Stomach (tissue), 9 donors: Measurements from ENCODE around the gene PLXND1. TPM values are rescaled to one million over a fixed set of nuclear protein-coding genes. Genes with fewer than 3 reads are reported as not detected.

ENCODE experiments used
- DNase-seq, 2 donors: peaks; one replicate each; pipeline versions ENCODE4 v3.0.0 to v3.0.0-alpha.2; 2013 to 2019
- H3K27ac ChIP-seq, 5 donors: fragments of 200-600 bp in 4 of 5; sonication (generic) in 4 of 5; one replicate each; pipeline ENCODE4 v1.5.1; 2013 to 2019; ENCODE audit warnings: mild to moderate bottlenecking in 1 of 5, moderate library complexity in 1 of 5
- H3K27me3 ChIP-seq, 3 donors: fragments of 200-600 bp; sonication (generic); one replicate each; pipeline ENCODE4 v1.5.1; 2017 to 2019; ENCODE audit warnings: mixed run types in 1 of 3
- H3K36me3 ChIP-seq, 4 donors: fragments of 200-600 bp; sonication (generic); 1 replicate in 3 of 4; 2 replicates in 1 of 4; pipeline ENCODE4 v1.5.1; 2016 to 2019
- H3K4me1 ChIP-seq, 4 donors: fragments of 200-600 bp; sonication (generic); one replicate each; pipeline ENCODE4 v1.5.1; 2016 to 2019
- H3K4me3 ChIP-seq, 4 donors: fragments of 200-600 bp; sonication (generic) in 3 of 4; one replicate each; pipeline ENCODE4 v1.5.1; 2016 to 2019; ENCODE audit warnings: mild to moderate bottlenecking in 1 of 4
- H3K9me3 ChIP-seq, 4 donors: fragments of 200-600 bp; sonication (generic); one replicate each; pipeline ENCODE4 v1.5.1; 2016 to 2019
- CTCF ChIP-seq, 7 experiments: fragments of 450-650 bp in 4 of 7; fragments of 200-600 bp in 3 of 7; sonication (generic) in 3 of 7; IDR thresholded peaks; one replicate each; pipeline ENCODE4 v1.5.1; 2016 to 2019; ENCODE audit warnings: antibody characterized with exemption in 7 of 7, control low read depth in 2 of 7, mild to moderate bottlenecking in 1 of 7
- EP300 ChIP-seq: sonication (generic); formaldehyde crosslinking; IDR thresholded peaks from one replicate; pipeline ENCODE4 v1.6.1; 2017; ENCODE audit warnings: antibody characterized with exemption
- POLR2A ChIP-seq, 4 donors: fragments of 450-650 bp; IDR thresholded peaks; one replicate each; pipeline ENCODE4 v1.6.1; 2016; ENCODE audit warnings: antibody characterized with exemption in 4 of 4, control low read depth in 2 of 4, mild to moderate bottlenecking in 1 of 4, moderate library complexity in 1 of 4
- POLR2AphosphoS5 ChIP-seq, 3 donors: sonication (generic); formaldehyde crosslinking; IDR thresholded peaks; one replicate each; pipeline ENCODE4 v1.6.1; 2016; ENCODE audit warnings: antibody characterized with exemption in 3 of 3
- WGBS, 5 donors: extraction: QIAGEN DNeasy Blood & Tissue Kit in 3 of 5; methylation state at CpG; one replicate each; pipeline versions ENCODE4 v1.1.5 to v1.1.7; 2013 to 2018; 5-methylcytosine and 5-hydroxymethylcytosine counted together
- intact Hi-C: fragments of 100-400 bp; cut with DNase I; formaldehyde crosslinking; loops from one replicate; pipeline ENCODE4 v1.15.1; 2023; ENCODE audit warnings: low total_unique reads
- polyA plus RNA-seq, 3 donors: library from polyadenylated mRNA; stranded (reverse); fragments of 200-250 nt; gene quantifications; one replicate each; pipeline ENCODE4 v1.2.3, GENCODE V29; 2013
- total RNA-seq, 5 donors: library from RNA; depleted of rRNA; stranded (reverse); fragments of >200 nt; gene quantifications; one replicate each; pipeline versions ENCODE4 v1.1.0 to v1.2.3, GENCODE V29; 2014 to 2016
- donor health status: healthy with polysubstance abuse.
- donor health status: Bipolar disorder and iron deficiency.
- donor health status: healthy.

Gene PLXND1
- total and polyA plus RNA-seq, 8 donors = 22.6 to 251 (median 58.6) TPM

- 70 to 84% (median 81%) methylated on average over 3 to 4 of the region's 4 CpGs for whole genome bisulfite sequencing, 5 donors
- Histone ChIP-seq H3K36me3 (no peaks in the 10 kb centered on the region), H3K27ac (peak overlapping the region in 4 of 5 donors; percentile 42 to 89 (median 87)), H3K9me3 (no peaks in the 10 kb centered on the region), H3K4me3 (no peak overlapping the region), H3K4me1 (peaks cover 55 to 82% (median 64%) of the 10 kb centered on the region in 4 donors), H3K27me3 (peaks cover 0 to 18% (median 0%) of the 10 kb centered on the region in 3 donors)
- TF ChIP-seq POLR2A (IDR thresholded peaks at IDR 0.05) (no peak), EP300 (no peak), CTCF (IDR thresholded peaks at IDR 0.05) (no peak), POLR2AphosphoS5 (IDR thresholded peaks at IDR 0.05) (no peak)
- no peak for DNase-seq
- intact Hi-C loops = no loop called here
These were observed 2.6 kb upstream of the PLXND1 start for GRCh38 chr3:129608936-129609590.

- TF ChIP-seq POLR2AphosphoS5 (IDR thresholded peaks at IDR 0.05) = no peak
- no peak for TF ChIP-seq POLR2A (IDR thresholded peaks at IDR 0.05)
- TF ChIP-seq EP300 = no peak
- TF ChIP-seq CTCF (IDR thresholded peaks at IDR 0.05) = no peak
- DNase-seq = peak in 1 of 2 donors; percentile 75
- intact Hi-C loops = no loop called here
- Histone ChIP-seq H3K9me3 (no peaks in the 10 kb centered on the region), H3K27ac (peak overlapping the region; percentile 21 to 93 (median 88)), H3K36me3 (no peaks in the 10 kb centered on the region), H3K27me3 (peaks cover 0 to 18% (median 0%) of the 10 kb centered on the region in 3 donors), H3K4me3 (no peak overlapping the region), H3K4me1 (peaks cover 55 to 89% (median 69%) of the 10 kb centered on the region in 4 donors)
- WGBS, 5 donors = 60 to 74% (median 73%) methylated on average over 17 of the region's 17 CpGs
These were observed 1.8 kb upstream of the PLXND1 start for GRCh38 chr3:129608087-129608935.

- 49 to 63% (median 55%) methylated on average over 18 of the region's 18 CpGs for WGBS, 5 donors
- DNase-seq = no peak
- Histone ChIP-seq H3K27me3 (peaks cover 0 to 18% (median 0%) of the 10 kb centered on the region in 3 donors), H3K4me3 (peak overlapping the region; percentile 52 to 58 (median 54)), H3K9me3 (no peaks in the 10 kb centered on the region), H3K36me3 (no peaks in the 10 kb centered on the region), H3K27ac (peak overlapping the region; percentile 78 to 93 (median 88)), H3K4me1 (peaks cover 60 to 89% (median 74%) of the 10 kb centered on the region in 4 donors)
- intact Hi-C loops = no loop called here
- TF ChIP-seq POLR2A (IDR thresholded peaks at IDR 0.05) = no peak
- TF ChIP-seq CTCF (IDR thresholded peaks at IDR 0.05) = no peak
- TF ChIP-seq EP300 = no peak
- TF ChIP-seq POLR2AphosphoS5 (IDR thresholded peaks at IDR 0.05) = no peak
These were observed 1.1 kb upstream of the PLXND1 start for GRCh38 chr3:129607391-129608068.
